ENCODE results near the gene KRTAP3-2. TPM values are rescaled to one million over a fixed set of nuclear protein-coding genes. Genes with fewer than 3 reads are reported as not detected.
"Not testable (repeated sequence)": the region's sequence is repeated elsewhere in the genome, so short reads cannot be mapped to it uniquely, and the experiment has no call there.

The KRTAP3-2 gene
- total RNA-seq (not detected), polyA plus RNA-seq (not detected)
- long read RNA-seq, donor 1 = 0 reads
- long read RNA-seq, donor 2 = 0 reads

DNA sequence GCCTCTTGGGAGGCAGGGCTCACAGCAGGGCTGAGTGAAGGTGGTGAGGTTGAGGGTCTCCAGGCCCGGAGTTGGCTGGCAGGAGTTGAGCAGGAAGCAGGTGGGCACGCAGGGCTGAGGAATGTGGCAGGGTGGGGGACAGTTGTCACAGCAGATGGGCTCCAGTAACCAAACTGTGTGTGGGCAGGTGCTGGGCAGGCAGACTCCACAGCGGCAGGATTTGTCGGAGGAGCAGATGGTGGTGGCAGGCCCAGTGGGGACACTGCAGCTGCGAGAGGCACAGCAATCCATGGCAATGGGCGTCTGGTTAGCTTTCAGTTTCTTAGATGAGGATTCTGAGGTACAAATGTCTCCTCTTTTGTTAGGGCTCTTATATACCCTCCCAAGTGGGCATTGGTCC, at the start of gene KRTAP3-2:
TSS of gene KRTAP3-2 (minus strand) at position 344 of the 400 bp plus-strand sequence. CDS start at position 291, 53 bp downstream.
- DNase-seq; intact Hi-C loops (cut with DNase I): not testable (repeated sequence)
- WGBS, 3 donors = 37 to 55% (median 51%) methylated on average over 6 of the region's 6 CpGs

DNA sequence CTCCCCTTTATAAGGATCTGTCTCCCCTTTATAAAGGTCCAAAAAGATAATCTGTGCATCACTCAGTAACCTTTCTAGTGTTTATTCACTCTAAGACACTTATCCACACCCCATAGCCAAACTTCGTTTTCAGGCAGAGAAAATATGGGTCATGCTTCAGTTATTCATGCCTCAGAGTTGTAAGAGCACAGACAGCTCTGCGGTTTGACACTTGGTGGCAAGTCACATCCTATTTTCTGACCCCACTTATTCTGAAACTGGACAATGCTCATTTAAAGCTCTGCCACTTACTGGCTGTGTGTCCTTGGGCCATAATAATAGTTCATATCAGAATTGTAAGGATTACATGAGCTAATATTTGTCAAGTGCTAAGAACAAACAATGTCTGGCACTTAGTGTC, 49.4 kb upstream of the KRTAP3-2 start:
- ATAC-seq (no peak), DNase-seq (no peak)
- intact Hi-C loops (cut with DNase I) = no loop called here
- H3K4me3 ChIP-seq = no peak overlapping the region
- H3K9me3 ChIP-seq = peaks cover 5% of the 10 kb centered on the region
- H3K27me3 ChIP-seq (ENCODE audit: insufficient read depth in 3 of 3, low read length in 2 of 3) = peaks cover 0 to 13% (median 2%) of the 10 kb centered on the region in 3 donors
- H3K27ac ChIP-seq = no peak overlapping the region
- TF ChIP-seq, protein P1, sequence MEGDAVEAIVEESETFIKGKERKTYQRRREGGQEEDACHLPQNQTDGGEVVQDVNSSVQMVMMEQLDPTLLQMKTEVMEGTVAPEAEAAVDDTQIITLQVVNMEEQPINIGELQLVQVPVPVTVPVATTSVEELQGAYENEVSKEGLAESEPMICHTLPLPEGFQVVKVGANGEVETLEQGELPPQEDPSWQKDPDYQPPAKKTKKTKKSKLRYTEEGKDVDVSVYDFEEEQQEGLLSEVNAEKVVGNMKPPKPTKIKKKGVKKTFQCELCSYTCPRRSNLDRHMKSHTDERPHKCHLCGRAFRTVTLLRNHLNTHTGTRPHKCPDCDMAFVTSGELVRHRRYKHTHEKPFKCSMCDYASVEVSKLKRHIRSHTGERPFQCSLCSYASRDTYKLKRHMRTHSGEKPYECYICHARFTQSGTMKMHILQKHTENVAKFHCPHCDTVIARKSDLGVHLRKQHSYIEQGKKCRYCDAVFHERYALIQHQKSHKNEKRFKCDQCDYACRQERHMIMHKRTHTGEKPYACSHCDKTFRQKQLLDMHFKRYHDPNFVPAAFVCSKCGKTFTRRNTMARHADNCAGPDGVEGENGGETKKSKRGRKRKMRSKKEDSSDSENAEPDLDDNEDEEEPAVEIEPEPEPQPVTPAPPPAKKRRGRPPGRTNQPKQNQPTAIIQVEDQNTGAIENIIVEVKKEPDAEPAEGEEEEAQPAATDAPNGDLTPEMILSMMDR (IDR thresholded peaks at IDR 0.05) = no peak
- WGBS, 3 donors = 15 to 52% (median 29%) methylated on average over 2 of the region's 2 CpGs
- H3K36me3 ChIP-seq (ENCODE audit: insufficient read depth in 1 of 2, low read depth in 1 of 2) = no peaks in the 10 kb centered on the region
- H3K4me1 ChIP-seq = no peaks in the 10 kb centered on the region

More for the DNA sequence above, at the start of gene KRTAP3-2:
- peaks cover 0 to 16% (median 5%) of the 10 kb centered on the region in 3 donors for H3K27me3 ChIP-seq (ENCODE audit: insufficient read depth in 3 of 3, low read length in 2 of 3)
- ATAC-seq; H3K4me3 ChIP-seq; H3K9me3 ChIP-seq; H3K4me1 ChIP-seq; H3K36me3 ChIP-seq (ENCODE audit: insufficient read depth in 1 of 2, low read depth in 1 of 2); H3K27ac ChIP-seq: not testable (repeated sequence)

DNA sequence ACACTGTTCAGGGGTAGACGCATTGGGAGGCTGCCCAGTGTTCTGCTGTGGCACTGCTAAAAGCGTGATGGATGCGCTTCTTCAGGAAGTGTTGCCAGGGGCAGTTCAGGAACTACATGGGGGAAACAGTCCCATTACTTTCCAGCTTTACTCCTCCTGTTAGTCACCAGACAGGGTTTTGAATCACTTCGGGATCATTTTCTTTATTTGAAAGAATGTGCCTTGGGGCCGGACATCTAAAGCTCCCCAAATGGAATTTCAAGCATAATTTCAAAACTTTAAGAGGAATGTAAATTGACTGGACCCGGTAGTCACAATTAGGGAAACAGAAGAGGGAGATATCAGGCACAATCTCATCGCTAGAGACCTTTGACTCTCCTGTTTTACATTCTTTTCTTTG, 48.7 kb upstream of the KRTAP3-2 start:
- TF ChIP-seq, protein P1 (IDR thresholded peaks at IDR 0.05) = no peak
- no peaks in the 10 kb centered on the region for H3K4me1 ChIP-seq
- no peaks in the 10 kb centered on the region for H3K36me3 ChIP-seq (ENCODE audit: insufficient read depth in 1 of 2, low read depth in 1 of 2)
- no peak for ATAC-seq
- WGBS, 3 donors = 50 to 60% (median 58%) methylated on average over 7 of the region's 7 CpGs
- intact Hi-C loops (cut with DNase I) = no loop called here
- H3K9me3 ChIP-seq = peaks cover 4% of the 10 kb centered on the region
- no peak for DNase-seq
- H3K27ac ChIP-seq = no peak overlapping the region
- no peak overlapping the region for H3K4me3 ChIP-seq
- H3K27me3 ChIP-seq (ENCODE audit: insufficient read depth in 3 of 3, low read length in 2 of 3) = peaks cover 0 to 10% (median 2%) of the 10 kb centered on the region in 3 donors

DNA sequence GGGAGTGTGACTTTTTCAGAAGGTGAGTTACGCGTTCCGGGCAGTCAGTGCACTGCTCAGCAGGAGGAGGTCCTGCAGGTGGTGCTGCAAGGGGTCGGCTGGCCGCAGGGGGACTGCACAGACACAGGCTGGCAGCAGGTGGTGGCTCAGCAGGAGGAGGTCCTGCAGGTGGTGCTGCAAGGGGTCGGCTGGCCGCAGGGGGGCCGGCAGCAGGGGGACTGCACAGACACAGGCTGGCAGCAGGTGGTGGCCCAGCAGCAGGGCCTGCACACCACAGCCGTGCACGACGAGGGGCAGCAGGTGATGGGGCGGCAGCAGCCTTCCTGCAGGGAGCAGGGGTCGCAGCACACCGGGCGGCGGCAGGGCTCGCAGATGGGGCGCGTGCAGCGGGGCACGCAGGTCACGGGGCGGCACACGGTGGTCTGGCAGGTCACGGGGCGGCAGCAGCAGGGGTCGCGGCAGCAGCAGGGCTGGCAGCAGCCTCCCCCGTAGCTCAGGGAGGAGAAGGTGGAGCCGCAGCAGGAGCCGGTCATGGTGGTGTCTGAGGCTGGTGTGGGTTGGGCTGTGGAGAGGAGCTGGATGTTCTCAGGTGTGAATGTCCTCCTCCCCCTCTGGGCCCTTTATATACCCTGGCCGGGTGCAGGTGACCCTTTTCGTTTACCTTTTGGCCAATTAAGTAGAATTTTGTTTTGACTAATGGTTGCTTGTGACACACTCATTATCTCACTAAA, 47.2 kb upstream of the KRTAP3-2 start, which contains the start of gene KRTAP2-1:
TSS of gene KRTAP2-1 (minus strand) at position 582 of the 731 bp plus-strand sequence. CDS start at position 533, 49 bp downstream.
- ATAC-seq; H3K4me1 ChIP-seq; H3K4me3 ChIP-seq; H3K36me3 ChIP-seq (ENCODE audit: insufficient read depth in 1 of 2, low read depth in 1 of 2); intact Hi-C loops (cut with DNase I); DNase-seq; H3K9me3 ChIP-seq; H3K27me3 ChIP-seq (ENCODE audit: insufficient read depth in 3 of 3, low read length in 2 of 3); H3K27ac ChIP-seq: not testable (repeated sequence)
- 42 to 45% (median 44%) methylated on average over 7 to 10 of the region's 33 CpGs for WGBS, 3 donors

DNA sequence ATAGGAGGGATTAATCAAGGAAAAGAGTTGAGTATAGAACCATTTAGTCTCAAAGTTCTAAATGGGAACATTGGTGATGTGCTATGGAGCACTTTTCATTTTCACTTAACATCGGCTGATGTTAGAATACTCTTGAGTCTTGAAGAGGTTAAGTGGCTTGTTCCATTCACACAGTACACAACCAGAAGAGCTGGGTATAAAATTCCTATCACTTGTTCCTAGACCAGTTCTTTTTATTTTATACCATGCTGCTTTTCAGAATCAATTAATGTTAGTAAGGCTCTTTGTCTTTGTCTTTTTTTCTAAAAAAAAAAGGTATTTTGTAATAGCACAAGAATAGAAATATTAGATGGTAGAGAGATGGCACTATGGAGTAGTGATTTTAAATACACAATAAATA, 43.2 kb upstream of the KRTAP3-2 start:
- 95 to 100% (median 99%) methylated on average over 1 of the region's 1 CpG for WGBS, 3 donors
- DNase-seq (no peak), ATAC-seq (no peak)
- H3K27ac ChIP-seq = no peak overlapping the region
- TF ChIP-seq, protein P1 (IDR thresholded peaks at IDR 0.05) = no peak
- intact Hi-C loops (cut with DNase I) = no loop called here
- no peaks in the 10 kb centered on the region for H3K4me1 ChIP-seq
- no peak overlapping the region for H3K4me3 ChIP-seq
- no peaks in the 10 kb centered on the region for H3K9me3 ChIP-seq
- H3K27me3 ChIP-seq (ENCODE audit: insufficient read depth in 3 of 3, low read length in 2 of 3) = peaks cover 2 to 7% (median 2%) of the 10 kb centered on the region in 3 donors
- H3K36me3 ChIP-seq (ENCODE audit: insufficient read depth in 1 of 2, low read depth in 1 of 2) = no peaks in the 10 kb centered on the region

DNA sequence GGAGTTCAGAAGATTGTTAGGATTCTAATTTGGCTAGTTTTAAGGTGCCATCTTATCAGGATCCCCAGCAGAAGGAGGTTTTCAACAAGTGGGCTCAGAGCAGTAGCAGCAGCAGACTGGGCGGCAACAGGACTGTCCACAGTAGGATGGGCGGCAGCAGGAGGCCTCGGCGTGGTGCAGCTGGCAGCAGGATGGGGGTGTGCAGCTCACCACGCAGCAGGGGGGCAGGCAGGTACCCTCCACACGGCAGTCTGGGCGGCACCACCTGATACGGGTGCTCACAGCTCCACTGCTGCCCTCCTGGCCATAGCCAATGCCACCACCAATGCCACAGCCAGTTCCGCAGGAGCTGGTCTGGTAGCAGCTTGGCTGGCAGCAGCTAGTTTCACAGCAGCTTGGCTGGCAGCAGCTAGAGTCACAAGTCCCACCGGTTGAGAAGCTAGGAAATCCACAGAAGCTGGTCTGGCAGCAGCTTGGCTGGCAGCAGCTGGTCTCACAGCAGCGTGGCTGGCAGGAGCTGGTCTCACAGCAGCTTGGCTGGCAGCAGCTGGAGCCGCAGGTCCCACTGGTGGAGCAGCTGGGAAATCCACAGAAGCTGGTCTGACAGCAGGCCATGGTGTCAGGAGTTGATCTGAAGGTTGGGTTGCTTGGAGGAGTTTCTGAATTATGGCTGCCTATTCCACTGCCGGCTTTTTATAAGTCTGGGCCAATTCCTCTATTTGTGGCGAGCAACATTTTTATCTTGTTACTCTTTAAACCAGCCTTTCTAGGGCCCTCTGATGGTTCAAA, 41.3 kb upstream of the KRTAP3-2 start, which contains the start of gene KRTAP1-1:
TSS of gene KRTAP1-1 (minus strand) at position 668 of the 789 bp plus-strand sequence. CDS start at position 615, 53 bp downstream.
- intact Hi-C loops (cut with DNase I) = not testable (repeated sequence)

More for the DNA sequence above, 41.3 kb upstream of the KRTAP3-2 start, which contains the start of gene KRTAP1-1:
- ATAC-seq; H3K36me3 ChIP-seq (ENCODE audit: insufficient read depth in 1 of 2, low read depth in 1 of 2); H3K27ac ChIP-seq; H3K9me3 ChIP-seq; H3K4me3 ChIP-seq; H3K4me1 ChIP-seq; DNase-seq; H3K27me3 ChIP-seq (ENCODE audit: insufficient read depth in 3 of 3, low read length in 2 of 3): not testable (repeated sequence)
- WGBS, 3 donors = 36 to 55% (median 41%) methylated on average over 11 to 14 of the region's 14 CpGs
